ENCODE results near the gene FKBP11. TPM values are rescaled to one million over a fixed set of nuclear protein-coding genes. Genes with fewer than 3 reads are reported as not detected.

The FKBP11 gene
- total RNA-seq, 1 experiment from 2014 or later = 18.5 TPM

GRCh38 chr12:48947727-48948126 is 22.4 kb upstream of the FKBP11 start (continued):
- TF ChIP-seq MAX (IDR thresholded peaks at IDR 0.05) = no peak
- no peak for TF ChIP-seq CTCF (IDR thresholded peaks at IDR 0.05 in 2 of 3, conservative IDR thresholded peaks at IDR 0.05 in 1 of 3; ENCODE audit: borderline replicate concordance in 1 of 3, insufficient read depth in 1 of 3, low read depth in 2 of 3, low read length in 2 of 3)

GRCh38 chr12:48946943-48947342 is 21.7 kb upstream of the FKBP11 start:
- no TSS peak for BruUV-seq (replicated peaks)
- H2AFZ ChIP-seq (ENCODE audit: low read depth, low read length, poor library complexity, severe bottlenecking) = no peak overlapping the region
- peaks cover 84% of the 10 kb centered on the region for H3K79me2 ChIP-seq (ENCODE audit: insufficient read depth, low read length)
- H3K4me2 ChIP-seq (ENCODE audit: low read length) = no peak overlapping the region
- no peaks in the 10 kb centered on the region for H3K27me3 ChIP-seq (ENCODE audit: insufficient read depth, low read length)
- no peak overlapping the region for H3K4me3 ChIP-seq (replicated peaks in 1 of 2; ENCODE audit: low read depth in 1 of 2, low read length in 2 of 2)
- no peak for DNase-seq (ENCODE audit: low read depth, low spot score)
- no peaks in the 10 kb centered on the region for H3K4me1 ChIP-seq (ENCODE audit: control insufficient read depth in 1 of 2, insufficient read depth in 2 of 2, low read length in 2 of 2)
- H3K9ac ChIP-seq (ENCODE audit: low read length) = no peak overlapping the region
- intact Hi-C loops (cut with micrococcal nuclease) = no loop called here
- POLR2A ChIA-PET = no interaction called here
- H3K9me2 ChIP-seq (ENCODE audit: insufficient read depth) = no peaks in the 10 kb centered on the region
- peaks cover under 1% of the 10 kb centered on the region; the same call in 1 of the 2 replicates for H4K20me1 ChIP-seq (ENCODE audit: insufficient read depth)
- no peak overlapping the region for H3K27ac ChIP-seq (ENCODE audit: low read depth, low read length)
- peaks cover under 1 to 2% of the 10 kb centered on the region in 2 experiments; a peak in 3 of 4 replicates for H3K36me3 ChIP-seq (ENCODE audit: control insufficient read depth in 1 of 2, insufficient read depth in 2 of 2, low read length in 2 of 2)
- H3K9me3 ChIP-seq (ENCODE audit: control insufficient read depth in 1 of 2, insufficient read depth in 1 of 2, low read depth in 1 of 2, low read length in 2 of 2) = no peaks in the 10 kb centered on the region
- CTCF ChIA-PET = interaction anchor here (1.0 to 1.4 kb wide), 2 partner anchors 11 to 41 kb away, joined by 3 read pairs; no protein-coding TSS in a partner anchor
- RAD21 ChIA-PET (ENCODE audit: low non-redundant PET in 1 of 2, low total read pairs in 2 of 2, uncharacterized antibody in 2 of 2, unreplicated experiment in 2 of 2) = no interaction called here
- ATAC-seq = no peak
- TF ChIP-seq ZNF274 (IDR thresholded peaks at IDR 0.05; ENCODE audit: low read depth, low read length) = no peak
- TF ChIP-seq EZH2 (IDR thresholded peaks at IDR 0.05) = no peak
- TF ChIP-seq EZH2phosphoT487 (IDR thresholded peaks at IDR 0.05; ENCODE audit: borderline replicate concordance) = no peak
- no peak for TF ChIP-seq MAX (IDR thresholded peaks at IDR 0.05)
- no peak for TF ChIP-seq ZBTB33 (IDR thresholded peaks at IDR 0.05; ENCODE audit: extremely low read depth, insufficient replicate concordance, low read length)
- TF ChIP-seq POLR2A (IDR thresholded peaks at IDR 0.05; ENCODE audit: borderline replicate concordance, extremely low read depth, insufficient read depth, insufficient read length) = no peak
- no peak for TF ChIP-seq ZFX (IDR thresholded peaks at IDR 0.05)
- TF ChIP-seq SIN3A (IDR thresholded peaks at IDR 0.05; ENCODE audit: low read depth) = no peak
- no peak for TF ChIP-seq ELF1 (IDR thresholded peaks at IDR 0.05; ENCODE audit: borderline replicate concordance, low read depth)
- TF ChIP-seq REST (IDR thresholded peaks at IDR 0.05; ENCODE audit: low read depth) = no peak
- no peak for TF ChIP-seq CTCF (IDR thresholded peaks at IDR 0.05 in 2 of 3, conservative IDR thresholded peaks at IDR 0.05 in 1 of 3; ENCODE audit: borderline replicate concordance in 1 of 3, insufficient read depth in 1 of 3, low read depth in 2 of 3, low read length in 2 of 3)
- no peak for TF ChIP-seq SP1 (IDR thresholded peaks at IDR 0.05; ENCODE audit: low read depth)
- TF ChIP-seq CBX3 (IDR thresholded peaks at IDR 0.05; ENCODE audit: low read depth) = no peak
